H1 (cell line): Measurements from ENCODE around the gene CNGA4. TPM values are rescaled to one million over a fixed set of nuclear protein-coding genes. Genes with fewer than 3 reads are reported as not detected.

Experiments used
- CTCF ChIA-PET: fragments of 300-600 bp; sonication (Branson Sonifier 250); formaldehyde crosslinking; loops from one replicate; lab custom pipeline; 2021; ENCODE audit not compliant: partially characterized antibody; lab: Charles Lee
- POLR2A ChIA-PET: fragments of 300-600 bp; sonication (Branson Sonifier 250); formaldehyde crosslinking; loops from one replicate; lab custom pipeline; 2021; ENCODE audit warnings: inconsistent platforms; ENCODE audit not compliant: partially characterized antibody; lab: Charles Lee
- DNase-seq, 2 experiments: peaks; one replicate each; pipeline versions ENCODE4 v3.0.0 to v3.0.0-alpha.2; 2010 to 2022; ENCODE audit warnings: low spot score in 2 of 2, low read depth in 1 of 2, mixed read lengths in 1 of 2
- FAIRE-seq: peaks from 2 replicates; lab custom pipeline; 2011; peaks lifted over from hg19 to GRCh38; lab: Jason Lieb, UNC
- H2AFZ ChIP-seq: 2 replicates; pipeline ENCODE4 v1.8.1; 2012; ENCODE audit warnings: low read length, inconsistent platforms
- H2AK5ac ChIP-seq: 2 replicates; pipeline ENCODE4 v1.6.1; 2013; ENCODE audit warnings: low read depth, low read length
- H2BK120ac ChIP-seq: replicated peaks from 2 replicates; pipeline ENCODE3; 2013; ENCODE audit warnings: low read depth, low read length, inconsistent platforms
- H2BK12ac ChIP-seq: 2 replicates; pipeline ENCODE4 v1.6.1; 2013; ENCODE audit warnings: low read depth, low read length
- H2BK15ac ChIP-seq: 2 replicates; pipeline ENCODE4 v1.6.1; 2013; ENCODE audit warnings: low read length
- H2BK20ac ChIP-seq: 2 replicates; pipeline ENCODE4 v1.6.1; 2013; ENCODE audit warnings: low read length
- H2BK5ac ChIP-seq: 2 replicates; pipeline ENCODE4 v1.6.1; 2013; ENCODE audit warnings: low read depth, low read length
- H3K14ac ChIP-seq: 2 replicates; pipeline ENCODE4 v1.6.1; 2013; ENCODE audit warnings: inconsistent platforms; ENCODE audit not compliant: insufficient read length
- H3K18ac ChIP-seq: 2 replicates; pipeline ENCODE4 v1.6.1; 2013; ENCODE audit warnings: low read length; ENCODE audit errors: extremely low read depth
- H3K23ac ChIP-seq: 2 replicates; pipeline ENCODE4 v1.6.1; 2013; ENCODE audit warnings: inconsistent platforms; ENCODE audit not compliant: insufficient read length
- H3K23me2 ChIP-seq: 2 replicates; pipeline ENCODE4 v1.6.1; 2013; ENCODE audit warnings: low read depth, low read length
- H3K27ac ChIP-seq: 2 replicates; pipeline ENCODE4 v1.6.1; 2011; ENCODE audit warnings: low read depth, low read length, inconsistent platforms
- H3K27me3 ChIP-seq, 4 experiments: replicated peaks in 1 of 4; 1 replicate in 1 of 4; 2 replicates in 3 of 4; pipeline versions ENCODE4 v1.6.1 to v1.8.1; 2011 to 2013; ENCODE audit warnings: low read length in 3 of 4, mild to moderate bottlenecking in 3 of 4, inconsistent platforms in 2 of 4, mixed read lengths in 2 of 4, moderate library complexity in 1 of 4; ENCODE audit not compliant: control insufficient read depth in 3 of 4, insufficient read depth in 3 of 4; ENCODE audit errors: extremely low read depth in 1 of 4
- H3K36me3 ChIP-seq, 4 experiments: 2 replicates each; pipeline versions ENCODE4 v1.6.1 to v1.8.1; 2011 to 2013; ENCODE audit warnings: mild to moderate bottlenecking in 4 of 4, low read length in 3 of 4, moderate library complexity in 2 of 4, control low read depth in 1 of 4, inconsistent platforms in 1 of 4; ENCODE audit not compliant: insufficient read depth in 4 of 4, control insufficient read depth in 2 of 4
- H3K4ac ChIP-seq: replicated peaks from 2 replicates; pipeline ENCODE3; 2013; ENCODE audit warnings: low read length, low read depth, mixed read lengths, inconsistent platforms; ENCODE audit not compliant: insufficient read length
- H3K4me1 ChIP-seq, 4 experiments: replicated peaks in 1 of 4; 1 replicate in 1 of 4; 2 replicates in 3 of 4; pipeline versions ENCODE4 v1.6.1 to v1.8.1; 2011 to 2013; ENCODE audit warnings: low read length in 3 of 4, inconsistent platforms in 2 of 4, mixed read lengths in 1 of 4; ENCODE audit not compliant: insufficient read depth in 4 of 4, control insufficient read depth in 3 of 4
- H3K4me2 ChIP-seq, 2 experiments: 2 replicates each; pipeline versions ENCODE4 v1.6.1 to v1.8.1; 2011 to 2013; ENCODE audit warnings: low read depth in 2 of 2, low read length in 2 of 2, control low read depth in 1 of 2, inconsistent platforms in 1 of 2, mild to moderate bottlenecking in 1 of 2; ENCODE audit not compliant: insufficient read depth in 1 of 2
- H3K4me3 ChIP-seq, 4 experiments: fragments of 200-600, 300-600 bp in 1 of 4; sonication (generic), shearing (Covaris generic), sonication (Bioruptor Twin) in 1 of 4; 2 replicates each; pipeline versions ENCODE4 v1.5.1 to v1.8.1; 2011 to 2016; ENCODE audit warnings: low read length in 4 of 4, low read depth in 3 of 4, control low read depth in 2 of 4, inconsistent platforms in 2 of 4, mild to moderate bottlenecking in 2 of 4, mixed read lengths in 1 of 4, moderate library complexity in 1 of 4; ENCODE audit not compliant: insufficient read depth in 2 of 4; ENCODE audit errors: extremely low read depth in 1 of 4
- H3K56ac ChIP-seq: replicated peaks from 2 replicates; pipeline ENCODE3; 2013; ENCODE audit warnings: low read depth, mild to moderate bottlenecking, mixed read lengths, low read length, inconsistent platforms; ENCODE audit not compliant: insufficient read length
- H3K79me1 ChIP-seq: 2 replicates; pipeline ENCODE4 v1.6.1; 2013; ENCODE audit warnings: low read depth, low read length, control low read depth
- H3K79me2 ChIP-seq, 2 experiments: 2 replicates each; pipeline versions ENCODE4 v1.6.1 to v1.8.1; 2012 to 2013; ENCODE audit warnings: low read length in 2 of 2, mild to moderate bottlenecking in 2 of 2, inconsistent platforms in 1 of 2; ENCODE audit not compliant: insufficient read depth in 2 of 2, control insufficient read depth in 1 of 2
- H3K9ac ChIP-seq, 4 experiments: replicated peaks in 1 of 4; 1 replicate in 1 of 4; 2 replicates in 3 of 4; pipeline versions ENCODE4 v1.6.1 to v1.8.1; 2011 to 2013; ENCODE audit warnings: low read depth in 3 of 4, low read length in 3 of 4, control low read depth in 2 of 4, mild to moderate bottlenecking in 2 of 4, moderate library complexity in 2 of 4, inconsistent platforms in 1 of 4; ENCODE audit errors: extremely low read depth in 1 of 4
- H3K9me3 ChIP-seq, 2 experiments: 2 replicates each; pipeline versions ENCODE4 v1.6.1 to v1.8.1; 2012 to 2013; ENCODE audit warnings: mild to moderate bottlenecking in 2 of 2, moderate library complexity in 2 of 2, control low read depth in 1 of 2, inconsistent platforms in 1 of 2, low read depth in 1 of 2, low read length in 1 of 2, mixed read lengths in 1 of 2; ENCODE audit not compliant: insufficient read depth in 2 of 2
- H4K20me1 ChIP-seq, 2 experiments: replicated peaks in 1 of 2; 2 replicates each; pipeline versions ENCODE3 to v1.8.1; 2011 to 2013; ENCODE audit warnings: inconsistent platforms in 2 of 2, low read length in 2 of 2, mild to moderate bottlenecking in 1 of 2; ENCODE audit not compliant: insufficient read depth in 2 of 2, control insufficient read depth in 1 of 2
- H4K5ac ChIP-seq: 2 replicates; pipeline ENCODE4 v1.6.1; 2013; ENCODE audit warnings: low read length, low read depth, mixed read lengths, inconsistent platforms; ENCODE audit not compliant: insufficient read length
- H4K8ac ChIP-seq: 2 replicates; pipeline ENCODE4 v1.8.0; 2013; ENCODE audit warnings: mild to moderate bottlenecking, moderate library complexity, low read length, inconsistent platforms; ENCODE audit not compliant: insufficient read depth; ENCODE audit errors: extremely low read depth
- H4K91ac ChIP-seq: replicated peaks from 2 replicates; pipeline ENCODE3; 2013; ENCODE audit warnings: low read length, mixed read lengths, inconsistent platforms; ENCODE audit not compliant: insufficient read length
- CBX8 ChIP-seq: fragments of 300-800, 300-1000 bp; sonication (generic); IDR thresholded peaks from 2 replicates; pipeline ENCODE4 v1.7.1; 2016; ENCODE audit warnings: low read depth, low read length, borderline replicate concordance
- EZH2 ChIP-seq: fragments of 200-600 bp; sonication (generic); IDR thresholded peaks from 2 replicates; pipeline ENCODE4 v1.7.1; 2012; ENCODE audit warnings: low read depth, mild to moderate bottlenecking, moderate library complexity, low read length, inconsistent platforms; ENCODE audit not compliant: severe bottlenecking
- PHF8 ChIP-seq: fragments of 200-600 bp; sonication (generic); conservative IDR thresholded peaks from 2 replicates; pipeline ENCODE4 v1.7.1; 2012; ENCODE audit warnings: low read depth, mild to moderate bottlenecking, inconsistent platforms, low read length, moderate library complexity
- SP4 ChIP-seq: IDR thresholded peaks from 2 replicates; pipeline ENCODE4 v1.6.1; 2012; ENCODE audit warnings: low read length, inconsistent platforms
- SRF ChIP-seq: IDR thresholded peaks from 2 replicates; pipeline ENCODE4 v1.6.1; 2011; ENCODE audit warnings: mild to moderate bottlenecking, low read depth, low read length, moderate library complexity
- TAF1 ChIP-seq: IDR thresholded peaks from 2 replicates; pipeline ENCODE4 v1.6.1; 2011; ENCODE audit warnings: mild to moderate bottlenecking, low read depth, low read length
- TBP ChIP-seq: IDR thresholded peaks from 2 replicates; pipeline ENCODE4 v1.6.1; 2011; ENCODE audit warnings: low read depth, low read length, improper control_type of control experiment
- WGBS, 2 experiments: shearing (Covaris generic) in 1 of 2; methylation state at CpG; one replicate each; pipeline versions ENCODE4 v1.1.6 to v1.1.7; 2013 to 2015; ENCODE audit warnings: low lambda C conversion rate in 2 of 2, mixed read lengths in 2 of 2, inconsistent platforms in 1 of 2, low coverage in 1 of 2, missing lambda C conversion rate in 1 of 2; ENCODE audit not compliant: insufficient replicate concordance in 2 of 2, insufficient coverage in 1 of 2, insufficient read length in 1 of 2; ENCODE audit errors: extremely low coverage in 1 of 2, missing lambda C conversion rate in 1 of 2; 5-methylcytosine and 5-hydroxymethylcytosine counted together
- polyA plus RNA-seq, 7 experiments: library from polyadenylated mRNA; depleted of rRNA in 3 of 7; stranded (reverse) in 5 of 7; unstranded in 2 of 7; fragments of >200 nt in 5 of 7; fragments of 200-250 nt in 2 of 7; gene quantifications; 1 replicate in 5 of 7; 2 replicates in 1 of 7; 4 replicates in 1 of 7; pipeline versions ENCODE4 v1.2.1 to v1.2.3, GENCODE V29; 2011 to 2013; ENCODE audit warnings: missing spikeins in 2 of 7, mixed read lengths in 2 of 7
- total RNA-seq: library from RNA; stranded (reverse); fragmentation: NEBNext Ultra II Directional; extraction: Animal tissue kit (Norgen Biotek cat#: 25700); gene quantifications from 2 replicates; pipeline ENCODE4 v1.2.1, GENCODE V29; 2021

CNGA4 gene
- total and polyA plus RNA-seq, 2 of the 8 experiments (the other 6 are each of a cell fraction or from before 2014, with no cell fraction given): 0.29 TPM; not detected in 1

GRCh38 chr11:6240139-6240538 is 1.2 kb downstream of the CNGA4 start:
- CTCF ChIA-PET: interaction anchor here (1.0 to 4.3 kb wide), 9 partner anchors 11 to 139 kb away, joined by 3 to 57 read pairs (median 5); no protein-coding TSS in a partner anchor
- POLR2A ChIA-PET: no interaction called here

More at GRCh38 chr11:6240139-6240538, 1.2 kb downstream of the CNGA4 start:
- Histone ChIP-seq H3K14ac (no peak overlapping the region), H4K91ac (no peak overlapping the region), H3K9me3 (no peaks in the 10 kb centered on the region), H3K79me2 (no peaks in the 10 kb centered on the region), H3K9ac (no peak overlapping the region), H2AFZ (no peak overlapping the region), H3K4me1 (no peaks in the 10 kb centered on the region; a peak in 1 of 7 replicates), H2BK12ac (no peak overlapping the region), H2BK5ac (no peak overlapping the region), H2AK5ac (no peak overlapping the region), H2BK120ac (no peak overlapping the region), H3K56ac (no peak overlapping the region), H3K4me2 (no peak overlapping the region), H3K36me3 (no peaks in the 10 kb centered on the region), H4K5ac (no peak overlapping the region), H3K79me1 (no peaks in the 10 kb centered on the region), H3K18ac (no peak overlapping the region), H3K23me2 (peaks cover 3% of the 10 kb centered on the region), H4K20me1 (no peaks in the 10 kb centered on the region), H3K27me3 (peaks cover 0 to 2% (median 1%) of the 10 kb centered on the region in 4 experiments; a peak in 1 of 7 replicates), H3K4ac (no peak overlapping the region), H3K27ac (no peak overlapping the region), H3K23ac (no peak overlapping the region), H3K4me3 (no peak overlapping the region), H4K8ac (no peak overlapping the region), H2BK15ac (no peak overlapping the region), H2BK20ac (no peak overlapping the region)
- TF ChIP-seq TBP: no peak
- no peak for TF ChIP-seq TAF1
- TF ChIP-seq PHF8: no peak
- no peak for TF ChIP-seq SP4
- no peak for TF ChIP-seq SRF
- no peak for TF ChIP-seq CBX8
- no peak for TF ChIP-seq EZH2
- WGBS, 2 experiments: 96% methylated on average over 28 of the region's 28 CpGs; no CpG with 5 or more reads in 1 of the 2 experiments
- DNase-seq (no peak), FAIRE-seq (no peak)
